Sciatic nerve (tissue), 2 donors: ENCODE measurements around the gene HPSE2. TPM values are rescaled to one million over a fixed set of nuclear protein-coding genes. Genes with fewer than 3 reads are reported as not detected.
"Not testable (repeated sequence)": the region's sequence is repeated elsewhere in the genome, so short reads cannot be mapped to it uniquely, and the experiment has no call there.

ENCODE experiments used
- ATAC-seq: fragments of 200-7000 bp; cut with Tn5 transposase; one replicate; pipeline ENCODE4 v1.9.1; 2020; ENCODE audit warnings: mild to moderate bottlenecking, moderate library complexity
- DNase-seq: peaks from one replicate; pipeline ENCODE4 v3.0.0-alpha.2; 2020; ENCODE audit warnings: low spot score
- intact Hi-C: fragments of 100-400 bp; cut with DNase I; formaldehyde crosslinking; loops from one replicate; pipeline ENCODE4 v1.14.2; 2022
- total RNA-seq: library from RNA; stranded (reverse); fragmentation: NEBNext Ultra II Directional; extraction: Animal tissue kit (Norgen Biotek cat#: 25700); gene quantifications from one replicate; pipeline ENCODE4 v1.2.1, GENCODE V29; 2021
- donor health status: DM: no; HTN: no; CAD: no.
- donor health status: DM: no; HTN: no; CAD: no.

The HPSE2 gene
- total RNA-seq, 1 donor from 2014 or later: 1.7 TPM

GRCh38 chr10:98510412-98510995 lies 725.1 kb downstream of the HPSE2 start:
- no peak for ATAC-seq
- intact Hi-C loops: no loop called here

GRCh38 chr10:98509745-98510144 lies 725.9 kb downstream of the HPSE2 start:
- ATAC-seq: no peak
- intact Hi-C loops: no loop called here
- DNase-seq: no peak

More at GRCh38 chr10:98510412-98510995, 725.1 kb downstream of the HPSE2 start:
- no peak for DNase-seq

- intact Hi-C loops, DNase-seq, ATAC-seq: not testable (repeated sequence)
Observed at GRCh38 chr10:98502535-98502934, 733.1 kb downstream of the HPSE2 start.

- ATAC-seq (no peak), DNase-seq (no peak)
- intact Hi-C loops: no loop called here
Observed at GRCh38 chr10:98492763-98493162, 742.9 kb downstream of the HPSE2 start.

- ATAC-seq: peak; percentile 72
- intact Hi-C loops: no loop called here
- no peak for DNase-seq
Observed at GRCh38 chr10:98489561-98490481, 745.8 kb downstream of the HPSE2 start.

GRCh38 chr10:98488669-98489430 lies 746.8 kb downstream of the HPSE2 start:
- intact Hi-C loops: no loop called here
- ATAC-seq: peak; percentile 60
- DNase-seq: peak; percentile 60

GRCh38 chr10:98487649-98488048 lies 748.0 kb downstream of the HPSE2 start:
- ATAC-seq: no peak
- intact Hi-C loops: no loop called here

GRCh38 chr10:98486421-98486820 lies 749.2 kb downstream of the HPSE2 start:
- intact Hi-C loops: no loop called here
- ATAC-seq: peak; percentile 72
- no peak for DNase-seq

More at GRCh38 chr10:98487649-98488048, 748.0 kb downstream of the HPSE2 start:
- DNase-seq: no peak

GRCh38 chr10:98485959-98486358 lies 749.7 kb downstream of the HPSE2 start:
- intact Hi-C loops: no loop called here
- DNase-seq: no peak
- ATAC-seq: no peak

- intact Hi-C loops: no loop called here
- DNase-seq (no peak), ATAC-seq (no peak)
Observed at GRCh38 chr10:98483658-98484057, 752.0 kb downstream of the HPSE2 start.

- ATAC-seq: no peak
- intact Hi-C loops: no loop called here
- no peak for DNase-seq
Observed at GRCh38 chr10:98482096-98482495, 753.6 kb downstream of the HPSE2 start.

GRCh38 chr10:98481404-98481945 lies 754.2 kb downstream of the HPSE2 start:
- no peak for ATAC-seq
- intact Hi-C loops: no loop called here
- no peak for DNase-seq

GRCh38 chr10:98478430-98479222 lies 757.0 kb downstream of the HPSE2 start:
- intact Hi-C loops: loop anchor here (10.0 kb wide), 1 partner anchor 934 kb away; no protein-coding TSS in a partner anchor
- DNase-seq (no peak), ATAC-seq (no peak)

- intact Hi-C loops: loop anchor here (10.0 kb wide), 1 partner anchor 933 kb away; no protein-coding TSS in a partner anchor
- DNase-seq (no peak), ATAC-seq (no peak)
Observed at GRCh38 chr10:98477861-98478260, 757.8 kb downstream of the HPSE2 start.

- ATAC-seq (no peak), DNase-seq (no peak)
- intact Hi-C loops: loop anchor here (10.0 kb wide), 1 partner anchor 930 kb away; no protein-coding TSS in a partner anchor
Observed at GRCh38 chr10:98474628-98475027, 761.0 kb downstream of the HPSE2 start.

GRCh38 chr10:98472196-98472595 lies 763.5 kb downstream of the HPSE2 start:
- ATAC-seq (no peak), DNase-seq (no peak)
- intact Hi-C loops: loop anchor here (10.0 kb wide), 1 partner anchor 927 kb away; no protein-coding TSS in a partner anchor

GRCh38 chr10:98470850-98471249 lies 764.8 kb downstream of the HPSE2 start:
- intact Hi-C loops: loop anchor here (10.0 kb wide), 1 partner anchor 926 kb away; no protein-coding TSS in a partner anchor
- DNase-seq (no peak), ATAC-seq (no peak)
